GM19035 (cell line): ENCODE results near the gene CLEC2D.
"Not testable (repeated sequence)": the region's sequence is repeated elsewhere in the genome, so short reads cannot be mapped to it uniquely, and the experiment has no call there.

Experiments used
- ATAC-seq: cut with Tn5 transposase; IDR thresholded peaks from one replicate; pipeline ENCODE4 v1.9.1; 2021; ENCODE audit not compliant: unreplicated experiment

CLEC2D gene

DNA sequence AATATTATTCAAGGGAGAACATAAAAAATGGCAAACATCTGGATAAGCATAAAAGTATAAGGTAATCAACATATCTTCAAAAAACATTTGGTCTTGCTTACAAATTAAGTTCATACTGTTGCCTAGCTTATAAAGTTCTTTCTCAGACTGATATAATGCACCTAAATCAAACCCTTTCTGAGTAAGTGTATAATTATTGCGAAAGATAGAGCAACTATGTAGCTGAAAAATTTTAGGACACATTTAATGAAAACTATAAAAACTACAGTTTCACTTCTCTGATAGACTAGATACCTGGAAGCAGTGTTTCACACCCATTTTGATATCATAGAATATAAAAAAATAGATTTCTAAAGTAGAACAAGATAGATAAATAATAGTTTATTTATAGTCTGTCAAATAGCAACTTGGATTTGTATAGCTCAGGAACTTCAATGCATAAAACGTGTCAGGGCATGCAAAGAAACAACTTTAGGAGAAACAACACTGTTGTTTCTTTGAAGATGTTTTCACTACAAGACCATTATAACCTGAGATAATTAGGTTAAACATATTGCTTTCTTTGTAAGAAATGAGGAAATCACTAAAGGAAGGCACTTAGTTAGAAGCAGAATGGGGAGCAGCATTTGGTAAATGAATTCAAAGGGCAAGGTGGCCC lies 55.8 kb downstream of the CLEC2D start:
- ATAC-seq: no peak

DNA sequence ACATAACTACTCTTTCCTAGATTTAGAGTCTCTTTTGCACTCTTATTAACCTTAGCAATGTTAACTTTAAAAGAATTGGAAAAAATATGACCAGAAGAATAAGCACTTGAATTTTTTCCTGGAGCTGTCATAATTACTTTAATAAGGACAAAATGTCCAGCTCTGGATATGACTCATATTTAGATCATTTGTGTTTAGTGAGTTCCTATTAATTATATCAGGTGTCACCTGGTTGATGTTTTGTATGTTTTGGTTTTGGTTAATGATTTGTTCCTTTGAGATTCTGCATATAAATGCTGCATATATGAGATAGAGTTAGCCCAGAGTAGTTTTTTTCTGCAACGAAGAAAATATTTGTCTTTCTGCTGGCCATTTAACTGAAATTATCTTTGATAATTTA lies 58.3 kb downstream of the CLEC2D start:
- ATAC-seq: no peak

DNA sequence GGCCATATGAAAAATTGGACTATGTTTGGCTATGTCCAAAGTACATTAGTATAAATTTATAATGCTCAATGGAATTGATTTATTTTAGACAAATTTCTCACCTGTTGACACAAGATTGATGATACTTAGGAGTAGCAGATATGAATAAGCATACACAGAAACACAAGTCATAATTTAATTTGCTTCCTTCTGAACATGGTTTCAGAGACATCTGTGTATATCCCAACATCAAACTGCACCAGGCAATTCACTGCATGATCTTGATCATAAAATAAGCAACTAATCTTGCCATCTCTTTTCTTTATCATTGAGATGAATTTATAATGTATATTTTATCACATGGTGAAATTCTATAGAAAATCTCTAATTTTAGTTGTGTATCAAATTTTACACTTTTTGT lies 59.6 kb downstream of the CLEC2D start:
- no peak for ATAC-seq

DNA sequence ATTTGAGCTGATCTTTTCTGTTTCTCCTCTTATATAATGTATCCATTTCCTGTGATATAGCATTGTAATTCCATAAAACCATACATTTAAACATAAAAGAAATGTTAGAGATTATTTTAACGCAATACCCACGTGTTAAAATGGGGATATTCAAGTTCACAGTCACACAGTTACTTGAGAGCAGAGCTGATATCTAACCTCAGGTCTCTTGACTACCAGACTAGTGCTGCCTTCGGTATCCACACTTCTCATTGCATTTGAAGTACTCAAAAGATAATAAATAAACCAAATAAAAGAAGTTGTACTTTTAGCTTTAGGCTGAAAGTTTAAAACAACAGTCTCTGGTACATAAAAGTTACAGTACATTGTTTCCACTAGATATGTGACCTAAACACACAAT lies 60.5 kb downstream of the CLEC2D start:
- no peak for ATAC-seq

DNA sequence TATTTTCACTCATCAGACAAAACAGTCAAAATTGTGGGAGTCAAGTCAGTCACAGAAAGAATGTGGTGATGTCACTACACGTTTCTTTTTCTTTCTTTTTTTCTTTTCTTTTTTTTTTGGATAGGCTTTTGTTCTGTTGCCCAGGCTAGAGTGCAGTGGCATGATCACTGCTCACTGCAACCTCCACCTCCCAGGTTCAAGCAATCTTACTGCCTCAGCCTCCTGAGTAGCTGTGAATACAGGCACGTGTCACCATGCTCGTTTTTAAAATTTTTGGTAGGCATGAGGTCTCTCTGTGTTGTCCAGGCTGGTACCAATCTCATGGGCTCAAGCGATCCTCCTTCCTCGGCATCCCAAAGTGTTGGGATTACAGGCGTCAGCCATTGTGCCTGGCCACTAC lies 61.1 kb downstream of the CLEC2D start:
- ATAC-seq: no peak

DNA sequence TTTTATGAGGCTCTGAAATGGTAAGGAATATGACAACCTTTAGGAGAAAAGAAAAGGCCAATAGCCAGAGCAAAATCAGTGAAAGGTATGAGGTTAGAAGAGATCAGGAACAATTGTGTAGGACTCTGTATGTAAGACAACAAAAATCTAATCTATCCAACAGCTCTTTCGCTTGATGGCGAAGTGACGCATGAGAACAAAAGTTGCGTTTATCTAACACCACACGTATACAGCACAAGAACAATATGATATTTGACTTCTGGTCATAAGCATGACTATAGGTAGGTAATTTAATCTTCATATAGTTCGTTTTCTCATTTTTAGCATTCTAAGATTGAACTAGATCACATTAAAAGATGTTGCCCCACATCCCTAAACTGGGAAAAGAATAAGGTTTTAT lies 61.9 kb downstream of the CLEC2D start:
- ATAC-seq: no peak

DNA sequence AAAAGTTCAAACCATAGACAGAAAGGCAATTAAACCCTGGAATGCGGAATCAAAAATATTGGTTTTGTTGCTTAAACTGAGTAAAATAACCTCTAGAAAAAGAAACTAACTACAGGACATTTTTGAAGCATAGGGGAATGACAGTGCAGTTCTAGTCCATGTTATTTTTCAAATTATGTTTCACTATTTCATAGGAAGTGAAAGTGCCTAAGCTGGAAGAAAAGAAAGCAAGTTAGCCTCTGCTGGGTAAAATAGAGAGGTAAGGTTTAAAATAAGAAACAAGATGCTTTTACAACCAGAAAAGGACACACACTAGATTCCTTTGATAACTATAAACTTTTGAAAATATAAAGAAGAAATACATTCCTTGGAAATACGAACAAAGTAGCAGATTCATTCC lies 62.3 kb downstream of the CLEC2D start:
- ATAC-seq: no peak

DNA sequence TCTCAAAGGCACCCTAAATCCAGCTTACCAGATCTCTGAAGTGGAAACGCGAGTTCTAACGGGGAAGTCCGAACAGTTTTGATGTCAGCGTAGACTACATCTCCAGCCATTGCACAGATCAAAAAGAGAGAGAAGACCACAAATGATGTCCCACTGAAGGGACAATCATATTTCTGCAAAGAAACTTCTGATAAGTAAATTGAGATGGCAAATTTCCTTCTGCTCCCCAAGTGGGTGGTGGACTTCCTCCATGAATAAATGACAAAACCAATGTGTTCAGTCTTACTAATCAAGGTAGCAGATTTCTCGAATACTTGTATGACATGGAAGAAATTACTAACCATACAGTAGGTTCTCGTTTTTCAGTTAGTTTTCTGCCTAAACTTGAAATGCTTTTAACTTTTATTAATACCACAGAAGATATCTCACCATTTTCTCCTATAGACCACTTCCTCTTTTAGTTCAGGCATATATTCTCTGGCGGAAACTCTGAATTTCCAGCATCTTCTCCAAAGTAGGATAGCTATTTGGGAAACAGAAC lies 63.5 kb downstream of the CLEC2D start, which contains the start of gene CLECL1:
CLECL1 (minus strand) TSS at position 177 of the 541 bp plus-strand sequence.
- ATAC-seq: no peak

DNA sequence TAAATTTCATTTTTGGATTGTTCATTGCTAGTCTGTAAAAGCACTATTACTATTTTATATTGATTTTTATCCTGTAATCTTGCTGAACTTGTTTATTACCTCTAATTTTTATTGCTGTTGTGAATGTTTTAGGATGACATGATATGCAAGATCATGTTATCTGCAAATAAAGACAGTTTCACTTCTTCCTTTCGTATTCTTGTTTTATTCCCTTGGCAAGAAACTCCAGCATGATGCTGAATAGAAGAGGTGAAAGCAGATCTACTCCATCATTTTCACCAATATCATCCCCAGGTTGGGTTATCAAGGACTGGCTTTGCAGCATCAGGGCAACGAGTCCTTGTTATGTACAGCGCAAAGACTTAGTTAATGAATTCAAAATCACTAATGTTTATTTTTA lies 66.1 kb downstream of the CLEC2D start:
- ATAC-seq: no peak

DNA sequence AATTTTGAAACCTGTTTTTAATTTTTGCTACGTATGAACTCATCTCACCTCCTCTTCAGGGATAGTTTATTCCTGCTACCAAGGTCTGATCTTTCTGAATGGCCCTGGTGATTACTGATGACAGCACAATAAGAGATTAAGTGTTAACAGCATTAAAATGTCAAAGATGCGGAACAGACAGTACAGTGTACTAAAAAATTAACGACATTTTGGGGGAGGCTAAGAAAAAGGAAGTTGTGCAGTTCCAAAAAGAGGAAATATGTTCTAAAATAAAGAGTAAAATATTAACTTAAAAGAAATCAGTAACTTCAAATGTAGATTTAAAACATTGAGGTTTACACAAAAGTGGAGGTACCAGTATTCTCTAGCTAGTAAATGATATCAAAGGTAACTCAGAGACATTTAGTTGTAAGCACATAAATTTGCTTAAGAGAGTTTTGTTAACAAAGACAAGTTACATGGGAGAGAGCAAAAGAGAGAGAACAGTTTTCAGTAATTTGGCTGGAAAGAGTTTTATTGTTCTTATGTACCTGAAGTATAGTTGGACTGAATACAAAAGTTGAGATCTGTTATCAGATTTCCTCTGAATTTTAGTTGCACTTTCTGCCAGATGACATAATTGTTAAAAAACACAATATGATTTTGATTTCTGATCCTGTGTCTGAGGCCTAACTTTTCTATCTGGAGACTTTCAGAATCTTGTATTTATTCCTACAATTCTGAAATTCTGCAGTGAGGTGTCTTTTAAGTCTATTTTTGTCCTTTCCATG lies 67.6 kb downstream of the CLEC2D start:
- ATAC-seq: no peak

DNA sequence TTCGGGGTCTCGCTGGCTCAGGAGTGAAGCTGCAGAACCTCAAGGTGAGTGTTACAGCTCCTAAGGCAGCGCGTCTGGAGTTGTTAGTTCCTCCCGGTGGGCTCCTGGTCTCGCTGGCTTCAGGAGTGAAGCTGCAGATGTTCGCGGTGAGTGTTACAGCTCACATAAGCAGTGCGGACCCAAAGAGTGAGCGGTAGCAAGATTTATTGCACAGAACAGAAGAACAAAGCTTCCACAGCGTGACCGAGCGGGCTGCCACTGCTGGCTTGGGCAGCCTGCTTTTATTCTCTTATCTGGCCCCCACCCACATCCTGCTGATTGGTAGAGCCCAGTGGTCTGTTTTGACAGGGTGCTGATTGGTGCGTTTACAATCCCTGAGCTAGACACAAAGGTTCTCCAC lies 69.4 kb downstream of the CLEC2D start:
- ATAC-seq: not testable (repeated sequence)

DNA sequence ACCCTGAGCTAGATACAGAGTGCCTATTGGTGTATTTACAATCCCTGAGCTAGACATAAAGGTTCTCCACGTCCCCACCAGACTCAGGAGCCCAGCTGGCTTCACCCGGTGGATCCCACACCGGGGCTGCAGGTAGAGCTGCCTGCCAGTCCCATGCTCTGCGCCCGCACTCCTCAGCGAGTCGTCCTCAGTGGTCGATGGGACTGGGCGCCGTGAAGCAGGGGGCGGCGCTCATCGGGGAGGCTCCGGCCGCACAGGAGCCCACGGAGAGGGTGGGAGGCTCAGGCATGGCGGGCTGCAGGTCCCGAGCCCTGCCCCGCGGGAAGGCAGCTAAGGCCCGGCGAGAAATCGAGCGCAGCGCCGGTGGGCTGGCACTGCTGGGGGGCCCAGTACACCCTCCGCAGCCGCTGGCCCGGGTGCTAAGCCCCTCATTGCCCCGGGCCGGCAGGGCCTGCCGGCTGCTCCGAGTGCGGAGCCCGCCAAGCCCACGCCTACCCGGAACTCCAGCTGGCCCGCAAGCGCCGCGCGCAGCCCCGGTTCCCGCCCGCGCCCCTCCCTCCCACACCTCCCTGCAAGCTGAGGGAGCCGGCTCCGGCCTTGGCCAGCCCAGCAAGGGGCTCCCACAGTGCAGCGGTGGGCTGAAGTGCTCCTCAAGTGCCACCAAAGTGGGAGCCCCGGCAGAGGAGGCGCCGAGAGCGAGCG lies 70.0 kb downstream of the CLEC2D start:
- ATAC-seq: not testable (repeated sequence)

DNA sequence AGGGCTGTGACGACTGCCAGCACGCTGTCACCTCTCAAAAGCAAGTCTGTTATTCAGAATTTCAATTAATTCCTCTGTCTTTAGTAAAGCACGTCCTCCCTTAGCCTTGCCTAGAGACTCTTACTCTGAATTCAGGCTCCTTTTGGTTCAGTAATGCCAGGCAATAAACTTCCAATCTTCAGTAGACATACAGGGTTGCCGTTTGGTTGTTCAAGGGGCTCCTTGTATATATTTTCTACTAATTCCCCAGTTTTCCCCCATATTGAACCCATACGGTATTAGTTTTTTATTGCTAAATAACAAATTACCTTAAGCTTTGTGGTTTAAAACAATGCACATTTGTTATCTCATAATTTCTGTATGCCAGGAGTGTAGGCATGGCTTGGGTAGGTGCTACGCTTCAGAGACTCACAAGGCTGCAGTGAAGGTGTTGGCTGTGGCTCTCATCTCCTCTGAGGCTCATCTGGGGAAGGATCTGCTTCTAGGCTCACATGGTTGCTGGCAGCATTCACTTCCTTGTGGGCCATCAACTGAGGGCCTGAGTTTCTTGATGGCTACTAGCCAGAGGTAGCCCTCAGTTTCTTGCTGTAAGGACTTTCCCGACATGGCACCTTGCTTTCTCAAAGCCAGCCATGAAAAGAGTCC lies 70.7 kb downstream of the CLEC2D start:
- no peak for ATAC-seq

DNA sequence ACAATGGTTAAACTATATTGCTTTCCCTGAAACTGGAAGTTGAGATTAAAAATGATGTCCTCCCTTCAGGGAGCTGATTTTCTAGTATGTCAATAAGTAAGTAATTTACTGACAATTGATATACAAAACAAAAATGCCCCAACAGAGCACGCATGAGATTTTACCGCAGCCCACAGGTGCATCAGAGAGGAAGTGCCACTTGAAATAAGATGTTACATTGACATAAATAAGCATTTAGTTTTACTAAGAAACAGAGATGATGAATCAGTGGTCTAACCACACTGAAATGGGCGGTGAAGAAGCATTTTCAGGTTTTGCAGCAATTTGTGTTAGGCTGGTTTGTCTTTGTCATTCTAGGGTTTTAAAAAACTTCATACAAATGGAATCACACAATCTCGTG lies 72.2 kb downstream of the CLEC2D start:
- ATAC-seq: peak; percentile 83

DNA sequence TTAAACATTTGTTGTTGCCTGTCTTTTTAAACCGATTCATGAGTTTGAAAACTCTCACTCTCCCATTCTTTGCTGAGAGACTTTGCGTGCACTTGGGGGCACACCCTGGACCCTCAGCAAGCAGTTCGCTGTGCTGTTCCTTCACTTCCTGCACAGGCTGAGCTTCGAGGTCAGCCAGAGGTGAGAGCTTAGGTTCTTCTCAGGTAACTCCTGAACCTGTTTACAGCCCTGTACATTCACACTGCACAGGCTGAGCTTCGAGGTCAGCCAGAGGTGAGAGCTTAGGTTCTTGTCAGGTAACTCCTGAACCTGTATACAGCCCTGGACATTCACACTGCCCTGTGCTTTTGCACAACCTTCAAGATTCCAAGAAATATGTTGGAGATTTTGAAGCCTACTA lies 73.1 kb downstream of the CLEC2D start:
- peak; percentile 43 for ATAC-seq

DNA sequence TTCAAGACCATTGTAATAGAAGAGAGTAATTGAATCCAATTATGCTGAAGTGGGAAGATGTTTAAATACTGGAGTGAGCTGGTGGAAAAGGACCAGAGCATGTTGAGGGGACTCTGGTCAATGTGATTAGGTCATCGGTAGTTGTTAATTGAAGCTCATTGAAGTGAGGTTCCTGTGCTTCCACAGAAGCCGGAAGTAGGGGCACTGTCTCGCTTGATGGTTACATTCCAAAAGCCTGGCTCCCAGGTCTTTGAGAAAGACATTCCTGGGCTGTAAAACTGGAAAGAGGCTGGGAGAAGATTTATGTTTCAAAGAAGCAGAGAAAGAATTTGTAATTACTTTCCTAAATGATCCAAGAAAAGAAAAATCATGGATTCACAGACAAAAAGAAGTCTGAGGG lies 75.7 kb downstream of the CLEC2D start:
- no peak for ATAC-seq
